HEK293 (cell line): ENCODE data around the gene ABTB2.

Experiments used
- ATF2 ChIP-seq: fragments of 450-650 bp; formaldehyde crosslinking; IDR thresholded peaks from 2 replicates; pipeline ENCODE4 v1.5.1; 2016; ENCODE audit warnings: missing biosample characterization, missing genetic modification characterization, low read depth
- BCL11B ChIP-seq: fragments of 450-650 bp; formaldehyde crosslinking; IDR thresholded peaks from 2 replicates; pipeline ENCODE4 v1.5.1; 2016; ENCODE audit warnings: low read depth, missing biosample characterization, missing genetic modification characterization
- CTCF ChIP-seq: fragments of 450-650 bp; formaldehyde crosslinking; IDR thresholded peaks from 2 replicates; pipeline ENCODE4 v1.5.1; 2016; ENCODE audit warnings: missing biosample characterization, missing genetic modification characterization
- GLIS2 ChIP-seq: fragments of 450-650 bp; formaldehyde crosslinking; IDR thresholded peaks from 2 replicates; pipeline ENCODE4 v1.5.1; 2016; ENCODE audit warnings: missing biosample characterization, missing genetic modification characterization
- WT1 ChIP-seq: fragments of 450-650 bp; formaldehyde crosslinking; IDR thresholded peaks from 2 replicates; pipeline ENCODE4 v1.5.1; 2016; ENCODE audit warnings: missing biosample characterization, missing genetic modification characterization
- YY1 ChIP-seq: fragments of 450-650 bp; formaldehyde crosslinking; IDR thresholded peaks from 2 replicates; pipeline ENCODE4 v1.5.1; 2018; ENCODE audit warnings: missing biosample characterization, missing genetic modification characterization
- ZBTB11 ChIP-seq: fragments of 450-650 bp; formaldehyde crosslinking; conservative IDR thresholded peaks from 2 replicates; pipeline ENCODE4 v1.5.1; 2016; ENCODE audit warnings: low read depth, missing biosample characterization, missing genetic modification characterization
- ZNF114 ChIP-seq: fragments of 450-650 bp; formaldehyde crosslinking; IDR thresholded peaks from 2 replicates; pipeline ENCODE4 v1.5.0; 2017; ENCODE audit warnings: missing biosample characterization, missing genetic modification characterization
- ZNF133 ChIP-seq: fragments of 450-650 bp; formaldehyde crosslinking; IDR thresholded peaks from 2 replicates; pipeline ENCODE4 v1.5.1; 2016; ENCODE audit warnings: missing biosample characterization, missing genetic modification characterization
- ZNF202 ChIP-seq: fragments of 450-650 bp; formaldehyde crosslinking; IDR thresholded peaks from 2 replicates; pipeline ENCODE4 v1.5.1; 2016; ENCODE audit warnings: missing biosample characterization, missing genetic modification characterization, borderline replicate concordance
- ZNF221 ChIP-seq: fragments of 450-650 bp; formaldehyde crosslinking; IDR thresholded peaks from 2 replicates; pipeline ENCODE4 v1.5.1; 2017; ENCODE audit warnings: missing biosample characterization, missing genetic modification characterization, borderline replicate concordance
- ZNF23 ChIP-seq: fragments of 450-650 bp; formaldehyde crosslinking; IDR thresholded peaks from 2 replicates; pipeline ENCODE4 v1.5.1; 2016; ENCODE audit warnings: missing biosample characterization, missing genetic modification characterization, borderline replicate concordance
- ZNF513 ChIP-seq: fragments of 450-650 bp; IDR thresholded peaks from 2 replicates; pipeline ENCODE4 v1.5.1; 2018; ENCODE audit warnings: missing biosample characterization, missing genetic modification characterization

GRCh38 chr11:34233215-34233614 is 124.6 kb downstream of the ABTB2 start:
- TF ChIP-seq ATF2 (no peak), CTCF (no peak), ZNF513 (tag by site-specific recombination) (no peak), ZNF114 (no peak), ZNF202 (tag by site-specific recombination) (no peak), ZNF221 (tag by site-specific recombination) (no peak), YY1 (tag by site-specific recombination) (no peak), WT1 (tag by site-specific recombination) (no peak), ZNF133 (tag by site-specific recombination) (no peak), ZBTB11 (tag by site-specific recombination) (no peak), BCL11B (tag by site-specific recombination) (no peak), GLIS2 (tag by site-specific recombination) (no peak), ZNF23 (tag by site-specific recombination) (no peak)
